Measurements from ENCODE around the gene RAPGEF6. TPM values are rescaled to one million over a fixed set of nuclear protein-coding genes. Genes with fewer than 3 reads are reported as not detected.
A peak's percentile ranks its signal among the peaks of the same experiment; 100 is the strongest.
"Not testable (repeated sequence)": the region's sequence is repeated elsewhere in the genome, so short reads cannot be mapped to it uniquely, and the experiment has no call there.

Gene RAPGEF6
- polyA plus RNA-seq, 1 experiment = 13.1 TPM

- TF ChIP-seq CTCF (IDR thresholded peaks at IDR 0.05; ENCODE audit: low read depth, low read length) = no peak
- no peak for DNase-seq (ENCODE audit: low read depth, low spot score)
Observed at GRCh38 chr5:131381021-131381420, 254.0 kb downstream of the RAPGEF6 start.

GRCh38 chr5:131380238-131380637 lies 254.8 kb downstream of the RAPGEF6 start:
- DNase-seq (ENCODE audit: low read depth, low spot score); H3K27me3 ChIP-seq (ENCODE audit: control insufficient read depth, insufficient read depth, low read length); H3K4me3 ChIP-seq (ENCODE audit: low read depth, low read length); CTCF ChIA-PET; H3K9me3 ChIP-seq (ENCODE audit: control insufficient read depth, insufficient read depth, low read length); H3K27ac ChIP-seq (ENCODE audit: low read depth, low read length): not testable (repeated sequence)
- POLR2A ChIA-PET = interaction anchor here (0.6 kb wide), 1 partner anchor 124 kb away, joined by 6 read pairs; no protein-coding TSS in a partner anchor

More at GRCh38 chr5:131381021-131381420, 254.0 kb downstream of the RAPGEF6 start:
- Histone ChIP-seq H3K27me3 (ENCODE audit: control insufficient read depth, insufficient read depth, low read length) (no peaks in the 10 kb centered on the region), H3K4me3 (ENCODE audit: low read depth, low read length) (no peak overlapping the region), H3K27ac (ENCODE audit: low read depth, low read length) (no peak overlapping the region), H3K9me3 (ENCODE audit: control insufficient read depth, insufficient read depth, low read length) (no peaks in the 10 kb centered on the region)
- ChIA-PET CTCF (interaction anchor here (1.2 to 2.0 kb wide), 5 partner anchors 14 to 510 kb away, joined by 3 to 12 read pairs (median 4); partner anchors contain the start of gene CDC42SE2), POLR2A (no interaction called here)

GRCh38 chr5:131379723-131380122 lies 255.3 kb downstream of the RAPGEF6 start:
- TF ChIP-seq CTCF (IDR thresholded peaks at IDR 0.05; ENCODE audit: low read depth, low read length) = no peak
- Histone ChIP-seq H3K9me3 (ENCODE audit: control insufficient read depth, insufficient read depth, low read length) (no peaks in the 10 kb centered on the region), H3K4me3 (ENCODE audit: low read depth, low read length) (no peak overlapping the region), H3K27ac (ENCODE audit: low read depth, low read length) (no peak overlapping the region), H3K27me3 (ENCODE audit: control insufficient read depth, insufficient read depth, low read length) (no peaks in the 10 kb centered on the region)
- POLR2A ChIA-PET = interaction anchor here (0.6 kb wide), 1 partner anchor 123 kb away, joined by 6 read pairs; no protein-coding TSS in a partner anchor
- CTCF ChIA-PET = interaction anchor here (1.6 kb wide), 1 partner anchor 214 kb away, joined by 4 read pairs; the partner anchor contains the start of gene HINT1
- DNase-seq (ENCODE audit: low read depth, low spot score) = no peak

GRCh38 chr5:131378721-131379541 lies 256.1 kb downstream of the RAPGEF6 start:
- H3K9me3 ChIP-seq (ENCODE audit: control insufficient read depth, insufficient read depth, low read length) = no peaks in the 10 kb centered on the region
- no peaks in the 10 kb centered on the region for H3K27me3 ChIP-seq (ENCODE audit: control insufficient read depth, insufficient read depth, low read length)
- ChIA-PET POLR2A (interaction anchor here (0.6 kb wide), 1 partner anchor 112 kb away, joined by 7 read pairs; no protein-coding TSS in a partner anchor), CTCF (interaction anchor here (0.6 to 1.6 kb wide), 2 partner anchors 93 to 214 kb away, joined by 4 read pairs; partner anchors contain the start of gene HINT1)
- H3K4me3 ChIP-seq (ENCODE audit: low read depth, low read length) = no peak overlapping the region
- DNase-seq (ENCODE audit: low read depth, low spot score) = no peak
- H3K27ac ChIP-seq (ENCODE audit: low read depth, low read length) = no peak overlapping the region
- no peak for TF ChIP-seq CTCF (IDR thresholded peaks at IDR 0.05; ENCODE audit: low read depth, low read length)

- DNase-seq (ENCODE audit: low read depth, low spot score) = peak; percentile 43
- Histone ChIP-seq H3K4me3 (ENCODE audit: low read depth, low read length) (no peak overlapping the region), H3K27me3 (ENCODE audit: control insufficient read depth, insufficient read depth, low read length) (no peaks in the 10 kb centered on the region), H3K27ac (ENCODE audit: low read depth, low read length) (no peak overlapping the region), H3K9me3 (ENCODE audit: control insufficient read depth, insufficient read depth, low read length) (no peaks in the 10 kb centered on the region)
- CTCF ChIA-PET = interaction anchor here (1.0 to 1.6 kb wide), 3 partner anchors 8 to 213 kb away, joined by 3 to 4 read pairs (median 3); partner anchors contain the start of gene HINT1
- no peak for TF ChIP-seq CTCF (IDR thresholded peaks at IDR 0.05; ENCODE audit: low read depth, low read length)
- POLR2A ChIA-PET = interaction anchor here (1.0 to 1.2 kb wide), 2 partner anchors 11 to 114 kb away, joined by 4 read pairs; partner anchors contain the start of gene CDC42SE2
Observed at GRCh38 chr5:131377785-131378325, 257.2 kb downstream of the RAPGEF6 start.
